ENCODE measurements around the gene C2CD4C. TPM values are rescaled to one million over a fixed set of nuclear protein-coding genes. Genes with fewer than 3 reads are reported as not detected.

C2CD4C gene
- total and polyA plus RNA-seq, 2 donors (not counting 3 experiments of a cell fraction or from before 2014, with no cell fraction given), result 0.25 to 0.38 TPM

- Histone ChIP-seq H3K9me1 (replicated peaks; ENCODE audit: control insufficient read depth, extremely low read depth, insufficient read depth, low read length) (no peaks in the 10 kb centered on the region), H3K36me3 (ENCODE audit: control insufficient read depth in 2 of 2, extremely low read depth in 1 of 2, insufficient read depth in 2 of 2, low read length in 2 of 2) (no peaks in the 10 kb centered on the region), H3K9me3 (replicated peaks; ENCODE audit: control insufficient read depth, insufficient read depth, low read length) (no peaks in the 10 kb centered on the region), H4K20me1 (replicated peaks; ENCODE audit: control insufficient read depth, extremely low read depth, insufficient read depth, low read length) (no peaks in the 10 kb centered on the region), H3K4me2 (ENCODE audit: insufficient read depth, low read length) (no peak overlapping the region), H3K9ac (replicated peaks; ENCODE audit: extremely low read depth, insufficient read depth, low read length) (no peak overlapping the region), H3K27ac (ENCODE audit: insufficient read depth, low read depth, low read length) (no peak overlapping the region), H3K4me1 (ENCODE audit: control insufficient read depth, extremely low read depth, insufficient read depth, low read length) (no peaks in the 10 kb centered on the region), H3K4me3 (replicated peaks in 1 of 3; ENCODE audit: insufficient read depth in 1 of 3, low read depth in 1 of 3, low read length in 3 of 3) (no peak overlapping the region), H2AFZ (ENCODE audit: low read depth, low read length) (no peak overlapping the region), H3K79me2 (ENCODE audit: control insufficient read depth, insufficient read depth, low read length) (no peaks in the 10 kb centered on the region), H3K27me3 (ENCODE audit: control insufficient read depth in 2 of 2, insufficient read depth in 2 of 2, low read length in 2 of 2) (peaks cover 0 to 1% of the 10 kb centered on the region in 2 experiments)
- DNase-seq (ENCODE audit: low read depth, low spot score) (no peak), FAIRE-seq (no peak)
- POLR2A ChIA-PET, result no interaction called here
- BruUV-seq (replicated peaks), result no TSS peak
- dilution Hi-C loops (cut with MboI; ENCODE audit: extremely low pct_ligation_motif_present, low sequenced_read_pairs) (no loop called here), intact Hi-C loops (cut with micrococcal nuclease) (no loop called here)
- CTCF ChIA-PET, result no interaction called here
- TF ChIP-seq GATA2 (IDR thresholded peaks at IDR 0.05; ENCODE audit: insufficient read depth, insufficient read length, low read depth, low read length), result no peak
- TF ChIP-seq JUN (IDR thresholded peaks at IDR 0.05; ENCODE audit: borderline replicate concordance, insufficient read depth, insufficient read length, low read depth), result no peak
- TF ChIP-seq CTCF (IDR thresholded peaks at IDR 0.05; ENCODE audit: extremely low read depth in 1 of 2, insufficient read depth in 1 of 2, low read depth in 1 of 2, low read length in 2 of 2), result no peak
- TF ChIP-seq POLR2A (IDR thresholded peaks at IDR 0.05; ENCODE audit: low read depth, low read length), result no peak
- no peak for TF ChIP-seq MYC (IDR thresholded peaks at IDR 0.05; ENCODE audit: low read depth, low read length)
- no peak for TF ChIP-seq FOS (IDR thresholded peaks at IDR 0.05; ENCODE audit: borderline replicate concordance, insufficient read depth, low read length)
- no peak for TF ChIP-seq EZH2 (IDR thresholded peaks at IDR 0.05; ENCODE audit: borderline replicate concordance, low read depth, low read length, severe bottlenecking)
- no peak for TF ChIP-seq POLR2AphosphoS5 (IDR thresholded peaks at IDR 0.05; ENCODE audit: insufficient read depth, low read depth, low read length)
- no peak for TF ChIP-seq MAX (IDR thresholded peaks at IDR 0.05; ENCODE audit: insufficient read depth, insufficient read length)
Measured at GRCh38 chr19:371501-372168, 37.3 kb downstream of the C2CD4C start.

Data from endothelial cell of umbilical vein (primary cell).